Neuronal stem cell (in vitro differentiated cells): ENCODE measurements around the gene PARD3B.

Experiments
- DNase-seq: peaks from one replicate; pipeline ENCODE4 v3.0.0-alpha.2; 2013; ENCODE audit warnings: low spot score
- H2AFZ ChIP-seq: one replicate; pipeline ENCODE4 v1.6.1; 2013; ENCODE audit warnings: mild to moderate bottlenecking, low read length, inconsistent platforms
- H2AK5ac ChIP-seq: 2 replicates; pipeline ENCODE4 v1.6.1; 2013; ENCODE audit warnings: low read depth, mild to moderate bottlenecking, inconsistent platforms, low read length, moderate library complexity, mixed read lengths
- H2BK120ac ChIP-seq: 2 replicates; pipeline ENCODE4 v1.6.1; 2013; ENCODE audit warnings: low read depth, mild to moderate bottlenecking, inconsistent platforms, low read length, moderate library complexity, mixed read lengths
- H2BK12ac ChIP-seq: one replicate; pipeline ENCODE4 v1.6.1; 2013; ENCODE audit warnings: low read length, inconsistent platforms
- H2BK15ac ChIP-seq: 2 replicates; pipeline ENCODE4 v1.6.1; 2013; ENCODE audit warnings: mild to moderate bottlenecking, low read length, inconsistent platforms, mixed read lengths
- H2BK5ac ChIP-seq: one replicate; pipeline ENCODE4 v1.6.1; 2013; ENCODE audit warnings: inconsistent platforms, mild to moderate bottlenecking, low read length, moderate library complexity
- H3K14ac ChIP-seq: one replicate; pipeline ENCODE4 v1.6.1; 2013; ENCODE audit warnings: low read length, inconsistent platforms
- H3K18ac ChIP-seq: 2 replicates; pipeline ENCODE4 v1.6.1; 2013; ENCODE audit warnings: low read length, inconsistent platforms
- H3K23ac ChIP-seq: 2 replicates; pipeline ENCODE4 v1.6.1; 2013; ENCODE audit warnings: low read depth, mild to moderate bottlenecking, mixed read lengths, low read length, inconsistent platforms; ENCODE audit not compliant: poor library complexity
- H3K27ac ChIP-seq: replicated peaks from 3 replicates; pipeline ENCODE4 v1.5.1; 2013; ENCODE audit warnings: low read length, inconsistent platforms
- H3K27me3 ChIP-seq, 3 experiments: 2 replicates each; pipeline ENCODE4 v1.6.1; 2013; ENCODE audit warnings: low read length in 3 of 3, mild to moderate bottlenecking in 2 of 3, inconsistent platforms in 1 of 3, low read depth in 1 of 3, mixed read lengths in 1 of 3, moderate library complexity in 1 of 3; ENCODE audit not compliant: control insufficient read depth in 3 of 3, insufficient read depth in 3 of 3
- H3K36me3 ChIP-seq, 2 donors: replicated peaks in 1 of 2; 2 replicates each; pipeline ENCODE4 v1.6.1; 2013; ENCODE audit warnings: low read length in 2 of 2; ENCODE audit not compliant: control insufficient read depth in 2 of 2, insufficient read depth in 2 of 2
- H3K4ac ChIP-seq: 2 replicates; pipeline ENCODE4 v1.6.1; 2013; ENCODE audit warnings: inconsistent platforms, mild to moderate bottlenecking, low read length, moderate library complexity
- H3K4me1 ChIP-seq, 2 donors: 1 replicate in 1 of 2; 2 replicates in 1 of 2; pipeline ENCODE4 v1.6.1; 2013; ENCODE audit warnings: low read length in 2 of 2, low read depth in 1 of 2; ENCODE audit not compliant: control insufficient read depth in 2 of 2, insufficient read depth in 1 of 2
- H3K4me2 ChIP-seq: one replicate; pipeline ENCODE4 v1.6.1; 2013; ENCODE audit warnings: mild to moderate bottlenecking, low read length, inconsistent platforms; ENCODE audit not compliant: insufficient read depth, poor library complexity, severe bottlenecking
- H3K4me3 ChIP-seq, 2 donors: 2 replicates each; pipeline ENCODE4 v1.5.1; 2013; ENCODE audit warnings: low read length in 2 of 2, mild to moderate bottlenecking in 2 of 2, inconsistent platforms in 1 of 2, moderate library complexity in 1 of 2
- H3K79me1 ChIP-seq: one replicate; pipeline ENCODE4 v1.6.1; 2013; ENCODE audit warnings: low read depth, mild to moderate bottlenecking, inconsistent platforms, low read length, moderate library complexity
- H3K9ac ChIP-seq: one replicate; pipeline ENCODE4 v1.6.1; 2013; ENCODE audit warnings: mild to moderate bottlenecking, low read depth, low read length, inconsistent platforms; ENCODE audit not compliant: poor library complexity
- H3K9me3 ChIP-seq, 2 donors: replicated peaks in 1 of 2; 2 replicates each; pipeline versions ENCODE3 to v1.6.1; 2013; ENCODE audit warnings: low read length in 2 of 2, mild to moderate bottlenecking in 2 of 2, inconsistent platforms in 1 of 2, low read depth in 1 of 2, mixed read lengths in 1 of 2, moderate library complexity in 1 of 2; ENCODE audit not compliant: control insufficient read depth in 2 of 2, insufficient read depth in 1 of 2
- H4K8ac ChIP-seq: one replicate; pipeline ENCODE4 v1.6.1; 2013; ENCODE audit warnings: low read depth, mild to moderate bottlenecking, inconsistent platforms, low read length, moderate library complexity
- H4K91ac ChIP-seq: one replicate; pipeline ENCODE4 v1.6.1; 2013; ENCODE audit warnings: low read length, low read depth, mild to moderate bottlenecking, inconsistent platforms; ENCODE audit not compliant: poor library complexity
- WGBS, 2 donors: extraction: QIAGEN DNeasy Blood & Tissue Kit; methylation state at CpG; one replicate each; pipeline ENCODE4 v1.1.7; 2013; ENCODE audit warnings: missing lambda C conversion rate in 2 of 2, mixed read lengths in 1 of 2; ENCODE audit not compliant: insufficient read length in 2 of 2, insufficient replicate concordance in 1 of 2; ENCODE audit errors: extremely low coverage in 2 of 2; 5-methylcytosine and 5-hydroxymethylcytosine counted together

PARD3B gene

DNA sequence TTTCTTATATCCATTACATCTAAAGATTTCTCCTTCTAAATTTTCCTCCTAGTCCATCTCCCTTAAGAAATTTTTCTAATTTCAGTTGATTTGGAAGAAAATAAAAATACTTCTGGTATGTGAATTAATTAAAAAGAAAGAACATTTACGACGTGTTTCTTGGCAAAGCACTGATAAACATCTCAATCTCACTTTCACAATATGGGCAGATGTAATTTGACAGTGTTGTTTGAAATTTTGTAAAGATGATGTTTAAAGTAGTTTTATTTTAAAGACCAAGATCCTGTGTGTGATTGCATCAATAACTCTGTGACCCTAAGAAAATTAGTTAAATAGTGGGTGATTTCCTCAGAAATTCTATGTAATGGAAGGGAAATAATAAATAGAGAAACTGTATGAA is 510.0 kb downstream of the PARD3B start:
- no peak overlapping the region for H2BK120ac ChIP-seq
- H2BK12ac ChIP-seq = no peak overlapping the region
- no peak overlapping the region for H3K14ac ChIP-seq
- H3K4ac ChIP-seq = no peak overlapping the region
- no peak overlapping the region for H3K4me2 ChIP-seq
- no peak overlapping the region for H3K27ac ChIP-seq
- no peak overlapping the region for H2BK5ac ChIP-seq
- no peak overlapping the region for H3K18ac ChIP-seq
- no peak overlapping the region for H4K8ac ChIP-seq
- no peak overlapping the region for H3K9ac ChIP-seq
- peaks cover 0 to 4% of the 10 kb centered on the region in 2 donors for H3K9me3 ChIP-seq
- no peaks in the 10 kb centered on the region for H3K79me1 ChIP-seq
- H4K91ac ChIP-seq = no peak overlapping the region
- no peak for DNase-seq
- no CpG with 5 or more reads among the region's 2 CpGs for WGBS, 2 donors
- no peaks in the 10 kb centered on the region for H3K27me3 ChIP-seq
- H3K4me3 ChIP-seq = no peak overlapping the region
- peaks cover 0 to 4% of the 10 kb centered on the region in 2 donors for H3K4me1 ChIP-seq
- no peaks in the 10 kb centered on the region for H3K36me3 ChIP-seq
- no peak overlapping the region for H2AK5ac ChIP-seq
- no peak overlapping the region for H2AFZ ChIP-seq
- no peak overlapping the region for H2BK15ac ChIP-seq
- no peak overlapping the region for H3K23ac ChIP-seq

- Histone ChIP-seq H2BK5ac (no peak overlapping the region), H3K27ac (no peak overlapping the region), H2BK15ac (no peak overlapping the region), H3K4me3 (no peak overlapping the region), H3K4me1 (peaks cover 0 to 6% of the 10 kb centered on the region in 2 donors), H2BK120ac (no peak overlapping the region), H3K36me3 (no peaks in the 10 kb centered on the region), H3K4ac (no peak overlapping the region), H2AFZ (no peak overlapping the region), H3K27me3 (no peaks in the 10 kb centered on the region), H3K9me3 (peaks cover 0 to 4% of the 10 kb centered on the region in 2 donors), H4K91ac (no peak overlapping the region), H4K8ac (no peak overlapping the region), H3K4me2 (no peak overlapping the region), H3K79me1 (no peaks in the 10 kb centered on the region), H3K14ac (no peak overlapping the region), H3K23ac (no peak overlapping the region), H3K9ac (no peak overlapping the region), H3K18ac (no peak overlapping the region), H2AK5ac (no peak overlapping the region), H2BK12ac (no peak overlapping the region)
- no peak for DNase-seq
- WGBS, 2 donors = no CpG with 5 or more reads among the region's 6 CpGs
Measured at GRCh38 chr2:205056151-205056561, 510.9 kb downstream of the PARD3B start.

DNA sequence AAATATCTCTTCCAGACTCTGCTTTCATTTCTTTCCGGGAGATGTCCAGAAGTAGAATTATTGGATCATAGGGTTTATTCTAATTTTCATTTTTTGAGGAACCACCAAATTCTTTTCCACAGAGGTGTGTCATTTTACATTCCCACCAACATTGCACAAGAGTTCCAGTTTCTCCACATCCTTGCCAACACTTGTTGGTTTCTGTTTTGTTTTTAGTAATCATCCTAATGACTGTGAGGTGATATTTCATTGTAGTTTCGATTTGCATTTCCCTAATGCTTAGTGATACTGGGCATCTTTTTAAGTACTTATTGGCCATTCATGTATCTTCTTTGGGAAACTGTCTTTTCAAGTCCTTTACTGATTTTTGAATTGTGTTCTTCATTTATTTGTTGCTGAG is 513.1 kb downstream of the PARD3B start:
- Histone ChIP-seq H3K27me3 (no peaks in the 10 kb centered on the region), H2AK5ac (no peak overlapping the region), H3K14ac (no peak overlapping the region), H3K27ac (no peak overlapping the region), H2BK12ac (no peak overlapping the region), H2BK15ac (no peak overlapping the region), H2BK120ac (no peak overlapping the region), H3K4me3 (no peak overlapping the region), H3K4ac (no peak overlapping the region), H3K9ac (no peak overlapping the region), H4K8ac (no peak overlapping the region), H3K4me1 (peaks cover 0 to 6% of the 10 kb centered on the region in 2 donors), H3K36me3 (no peaks in the 10 kb centered on the region), H2BK5ac (no peak overlapping the region), H3K23ac (no peak overlapping the region), H3K79me1 (no peaks in the 10 kb centered on the region), H3K4me2 (no peak overlapping the region), H3K18ac (no peak overlapping the region), H2AFZ (no peak overlapping the region), H3K9me3 (peaks cover 0 to 4% of the 10 kb centered on the region in 2 donors), H4K91ac (no peak overlapping the region)
- WGBS, 2 donors = no CpG with 5 or more reads among the region's 2 CpGs
- DNase-seq = no peak

DNA sequence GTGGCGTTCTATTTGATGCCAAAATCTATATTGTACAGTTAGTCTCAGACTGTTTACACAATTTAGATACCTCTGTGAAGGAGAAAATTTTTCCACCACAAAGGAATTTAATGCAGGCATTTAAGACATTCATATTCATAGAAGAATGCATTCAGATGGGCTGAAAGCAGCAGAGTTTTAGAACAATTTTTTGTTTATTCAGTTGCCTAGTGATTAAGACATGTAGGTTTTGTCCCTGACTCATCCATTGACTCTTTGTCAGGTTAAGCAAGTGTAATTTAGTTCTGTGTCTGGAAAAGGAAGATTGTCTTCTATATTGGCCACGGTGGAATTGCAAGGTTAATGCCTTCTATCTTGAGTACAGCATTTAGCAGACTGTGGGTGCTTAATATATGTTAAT is 515.0 kb downstream of the PARD3B start:
- Histone ChIP-seq H4K91ac (no peak overlapping the region), H3K9me3 (peaks cover 0 to 4% of the 10 kb centered on the region in 2 donors), H3K27me3 (no peaks in the 10 kb centered on the region), H3K14ac (no peak overlapping the region), H2BK15ac (no peak overlapping the region), H2BK5ac (no peak overlapping the region), H4K8ac (no peak overlapping the region), H2BK120ac (no peak overlapping the region), H2AK5ac (no peak overlapping the region), H3K36me3 (no peaks in the 10 kb centered on the region), H3K4me2 (no peak overlapping the region), H3K18ac (no peak overlapping the region), H3K4ac (no peak overlapping the region), H3K9ac (no peak overlapping the region), H3K79me1 (no peaks in the 10 kb centered on the region), H3K4me1 (peaks cover 0 to 6% of the 10 kb centered on the region in 2 donors), H3K23ac (no peak overlapping the region), H3K4me3 (no peak overlapping the region), H3K27ac (no peak overlapping the region), H2AFZ (no peak overlapping the region), H2BK12ac (no peak overlapping the region)
- WGBS, 2 donors = no CpG with 5 or more reads among the region's 2 CpGs
- no peak for DNase-seq
